B cell (primary cell): Measurements from ENCODE around the gene KRTAP10-12. TPM values are rescaled to one million over a fixed set of nuclear protein-coding genes. Genes with fewer than 3 reads are reported as not detected.

Experiments used
- ATAC-seq: fragments of 200-7000 bp; cut with Tn5 transposase; one replicate; pipeline ENCODE4 v1.10.0; 2021; ENCODE audit warnings: low read depth, mild to moderate bottlenecking, moderate number of reproducible peaks, moderate library complexity
- CTCF ChIA-PET: fragments of 350-600 bp; sonication (Branson Sonifier 250); formaldehyde crosslinking; loops from one replicate; lab custom pipeline; 2021; ENCODE audit warnings: antibody characterized with exemption, inconsistent platforms; lab: Charles Lee
- POLR2A ChIA-PET: fragments of 350-600 bp; sonication (Branson Sonifier 250); formaldehyde crosslinking; loops from one replicate; lab custom pipeline; 2021; ENCODE audit warnings: antibody characterized with exemption; lab: Charles Lee
- DNase-seq: peaks from one replicate; pipeline ENCODE4 v3.0.0; 2013
- H2AFZ ChIP-seq: 2 replicates; pipeline ENCODE4 v1.6.1; 2012; ENCODE audit warnings: mild to moderate bottlenecking, low read depth, low read length; ENCODE audit not compliant: insufficient read depth, poor library complexity, severe bottlenecking
- H3K27ac ChIP-seq, 2 donors: 1 replicate in 1 of 2; 2 replicates in 1 of 2; pipeline ENCODE4 v1.5.1; 2012 to 2013; ENCODE audit warnings: low read length in 2 of 2, mild to moderate bottlenecking in 2 of 2, moderate library complexity in 1 of 2
- H3K27me3 ChIP-seq, 4 experiments: fragments of 200-600 bp in 1 of 4; sonication (generic) in 1 of 4; replicated peaks in 1 of 4; 1 replicate in 2 of 4; 2 replicates in 2 of 4; pipeline versions ENCODE4 v1.6.1 to v1.7.0; 2013 to 2016; ENCODE audit warnings: low read length in 3 of 4, mild to moderate bottlenecking in 2 of 4, mixed read lengths in 1 of 4, moderate library complexity in 1 of 4; ENCODE audit not compliant: insufficient read depth in 4 of 4, control insufficient read depth in 3 of 4; ENCODE audit errors: control extremely low read depth in 1 of 4
- H3K36me3 ChIP-seq, 2 experiments: replicated peaks in 1 of 2; 1 replicate in 1 of 2; 2 replicates in 1 of 2; pipeline versions ENCODE4 v1.6.1 to v1.7.1; 2013; ENCODE audit warnings: low read length in 1 of 2; ENCODE audit not compliant: insufficient read depth in 2 of 2, control insufficient read depth in 1 of 2; ENCODE audit errors: control extremely low read depth in 1 of 2, extremely low read depth in 1 of 2
- H3K4me1 ChIP-seq, 2 donors: fragments of 200-600 bp in 1 of 2; sonication (generic) in 1 of 2; 1 replicate in 1 of 2; 2 replicates in 1 of 2; pipeline versions ENCODE4 v1.5.1 to v1.6.1; 2013 to 2017; ENCODE audit warnings: low read length in 2 of 2; ENCODE audit not compliant: control insufficient read depth in 2 of 2, insufficient read depth in 2 of 2
- H3K4me2 ChIP-seq: replicated peaks from 2 replicates; pipeline ENCODE3; 2012; ENCODE audit warnings: mild to moderate bottlenecking, low read depth, low read length; ENCODE audit not compliant: poor library complexity, severe bottlenecking
- H3K4me3 ChIP-seq, 5 experiments: fragments of 200-600 bp in 1 of 5; sonication (generic) in 1 of 5; 1 replicate in 3 of 5; 2 replicates in 2 of 5; pipeline versions ENCODE4 v1.5.1 to v1.7.0; 2011 to 2016; ENCODE audit warnings: low read length in 4 of 5, mild to moderate bottlenecking in 4 of 5, low read depth in 2 of 5, control low read depth in 1 of 5, moderate library complexity in 1 of 5; ENCODE audit not compliant: insufficient read depth in 1 of 5; ENCODE audit errors: control extremely low read depth in 1 of 5, extremely low read depth in 1 of 5
- H3K79me2 ChIP-seq: fragments of 200-600 bp; sonication (generic); one replicate; pipeline ENCODE4 v1.6.0; 2016; ENCODE audit warnings: low read length; ENCODE audit not compliant: control insufficient read depth, insufficient read depth
- H3K9ac ChIP-seq: fragments of 200-600 bp; sonication (generic); 2 replicates; pipeline ENCODE4 v1.6.1; 2017; ENCODE audit warnings: mild to moderate bottlenecking, low read length, moderate library complexity
- H3K9me3 ChIP-seq, 3 donors: one replicate each; pipeline versions ENCODE4 v1.6.1 to v1.7.1; 2013; ENCODE audit warnings: low read length in 2 of 3; ENCODE audit not compliant: control insufficient read depth in 2 of 3, insufficient read depth in 1 of 3; ENCODE audit errors: control extremely low read depth in 1 of 3
- H4K20me1 ChIP-seq: 2 replicates; pipeline ENCODE4 v1.6.0; 2012; ENCODE audit warnings: mild to moderate bottlenecking, low read length; ENCODE audit not compliant: insufficient read depth, control insufficient read depth, poor library complexity, severe bottlenecking
- H3K27ac Mint-ChIP-seq: one replicate; pipeline ENCODE4 v1.8.0; 2021; ENCODE audit warnings: mixed read lengths
- H3K27me3 Mint-ChIP-seq: one replicate; pipeline ENCODE4 v1.8.0; 2021; ENCODE audit warnings: mixed read lengths
- H3K4me1 Mint-ChIP-seq: one replicate; pipeline ENCODE4 v1.8.0; 2021; ENCODE audit warnings: mixed read lengths
- H3K4me3 Mint-ChIP-seq: one replicate; pipeline ENCODE4 v1.8.0; 2021; ENCODE audit warnings: mixed read lengths
- H3K9me3 Mint-ChIP-seq: one replicate; pipeline ENCODE4 v1.8.0; 2022; ENCODE audit warnings: mixed read lengths; ENCODE audit not compliant: insufficient read depth
- EZH2 ChIP-seq: IDR thresholded peaks from 2 replicates; pipeline ENCODE4 v1.6.1; 2012; ENCODE audit warnings: borderline replicate concordance, low read depth, mild to moderate bottlenecking, moderate library complexity, low read length; ENCODE audit not compliant: insufficient read depth, poor library complexity, severe bottlenecking
- WGBS: methylation state at CpG from one replicate; pipeline ENCODE4 v1.1.5; 2013; ENCODE audit warnings: missing lambda C conversion rate; ENCODE audit not compliant: insufficient coverage; 5-methylcytosine and 5-hydroxymethylcytosine counted together
- intact Hi-C: fragments of 100-400 bp; cut with micrococcal nuclease; formaldehyde crosslinking; loops from one replicate; pipeline ENCODE4 v1.10.0; 2022
- polyA plus RNA-seq: library from polyadenylated mRNA; depleted of rRNA; stranded (reverse); fragments of >200 nt; gene quantifications from 2 replicates; pipeline ENCODE4 v1.2.3, GENCODE V29; 2012
- total RNA-seq, 2 donors: library from RNA; stranded (reverse); fragments of 120-200 nt in 1 of 2; gene quantifications; 1 replicate in 1 of 2; 2 replicates in 1 of 2; pipeline versions ENCODE4 v1.2.3 to v1.2.4, GENCODE V29; 2013 to 2022
- TF ChIP-seq, protein P1 (sequence below): fragments of 200-600 bp; IDR thresholded peaks from one replicate; pipeline ENCODE4 v1.8.0; 2022; ENCODE audit warnings: antibody characterized with exemption, mild to moderate bottlenecking

KRTAP10-12 gene
- total and polyA plus RNA-seq, 2 donors (not counting 1 experiment from before 2014, with no cell fraction given), result not detected

DNA sequence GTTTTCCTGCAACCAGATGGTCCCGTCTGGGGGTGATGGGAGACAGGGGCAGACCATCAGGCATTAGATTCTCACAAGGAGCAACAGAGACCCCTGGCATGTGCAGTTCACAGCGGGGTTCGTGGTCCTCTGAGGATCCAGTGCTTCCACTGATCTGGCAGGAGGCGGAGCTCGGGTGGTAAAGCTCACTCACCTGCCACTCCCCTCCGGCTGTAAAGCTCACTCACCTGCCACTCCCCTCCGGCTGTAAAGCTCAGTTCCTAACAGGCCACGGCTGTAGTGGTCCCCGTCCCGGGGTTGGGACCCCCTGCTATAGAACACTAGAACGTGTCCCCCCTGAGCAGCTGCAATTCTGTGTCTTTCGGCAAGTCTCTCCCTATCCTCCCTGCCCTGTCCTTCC lies 4.6 kb downstream of the KRTAP10-12 start:
- no peak overlapping the region for H3K4me3 Mint-ChIP-seq
- DNase-seq (no peak), ATAC-seq (no peak)
- no peak for TF ChIP-seq EZH2
- TF ChIP-seq, protein P1, sequence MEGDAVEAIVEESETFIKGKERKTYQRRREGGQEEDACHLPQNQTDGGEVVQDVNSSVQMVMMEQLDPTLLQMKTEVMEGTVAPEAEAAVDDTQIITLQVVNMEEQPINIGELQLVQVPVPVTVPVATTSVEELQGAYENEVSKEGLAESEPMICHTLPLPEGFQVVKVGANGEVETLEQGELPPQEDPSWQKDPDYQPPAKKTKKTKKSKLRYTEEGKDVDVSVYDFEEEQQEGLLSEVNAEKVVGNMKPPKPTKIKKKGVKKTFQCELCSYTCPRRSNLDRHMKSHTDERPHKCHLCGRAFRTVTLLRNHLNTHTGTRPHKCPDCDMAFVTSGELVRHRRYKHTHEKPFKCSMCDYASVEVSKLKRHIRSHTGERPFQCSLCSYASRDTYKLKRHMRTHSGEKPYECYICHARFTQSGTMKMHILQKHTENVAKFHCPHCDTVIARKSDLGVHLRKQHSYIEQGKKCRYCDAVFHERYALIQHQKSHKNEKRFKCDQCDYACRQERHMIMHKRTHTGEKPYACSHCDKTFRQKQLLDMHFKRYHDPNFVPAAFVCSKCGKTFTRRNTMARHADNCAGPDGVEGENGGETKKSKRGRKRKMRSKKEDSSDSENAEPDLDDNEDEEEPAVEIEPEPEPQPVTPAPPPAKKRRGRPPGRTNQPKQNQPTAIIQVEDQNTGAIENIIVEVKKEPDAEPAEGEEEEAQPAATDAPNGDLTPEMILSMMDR, result no peak
- peaks cover 4% of the 10 kb centered on the region for H3K9me3 Mint-ChIP-seq
- no peak overlapping the region for H3K4me3 ChIP-seq
- H3K9ac ChIP-seq, result no peak overlapping the region
- ChIA-PET CTCF (no interaction called here), POLR2A (no interaction called here)
- intact Hi-C loops, result no loop called here
- no peak overlapping the region for H3K4me2 ChIP-seq
- no peaks in the 10 kb centered on the region for H3K36me3 ChIP-seq
- peaks cover 0 to 66% (median 23%) of the 10 kb centered on the region in 4 experiments for H3K27me3 ChIP-seq
- peaks cover 0 to 29% (median 7%) of the 10 kb centered on the region in 3 donors for H3K9me3 ChIP-seq
- no peaks in the 10 kb centered on the region for H3K4me1 ChIP-seq
- H3K4me1 Mint-ChIP-seq, result no peaks in the 10 kb centered on the region
- H2AFZ ChIP-seq, result no peak overlapping the region
- no peaks in the 10 kb centered on the region for H4K20me1 ChIP-seq
- WGBS, result 52% methylated on average over 12 of the region's 12 CpGs
- no peak overlapping the region for H3K27ac ChIP-seq
- H3K79me2 ChIP-seq, result no peaks in the 10 kb centered on the region
- H3K27ac Mint-ChIP-seq, result no peak overlapping the region
- H3K27me3 Mint-ChIP-seq, result peaks cover 66% of the 10 kb centered on the region

DNA sequence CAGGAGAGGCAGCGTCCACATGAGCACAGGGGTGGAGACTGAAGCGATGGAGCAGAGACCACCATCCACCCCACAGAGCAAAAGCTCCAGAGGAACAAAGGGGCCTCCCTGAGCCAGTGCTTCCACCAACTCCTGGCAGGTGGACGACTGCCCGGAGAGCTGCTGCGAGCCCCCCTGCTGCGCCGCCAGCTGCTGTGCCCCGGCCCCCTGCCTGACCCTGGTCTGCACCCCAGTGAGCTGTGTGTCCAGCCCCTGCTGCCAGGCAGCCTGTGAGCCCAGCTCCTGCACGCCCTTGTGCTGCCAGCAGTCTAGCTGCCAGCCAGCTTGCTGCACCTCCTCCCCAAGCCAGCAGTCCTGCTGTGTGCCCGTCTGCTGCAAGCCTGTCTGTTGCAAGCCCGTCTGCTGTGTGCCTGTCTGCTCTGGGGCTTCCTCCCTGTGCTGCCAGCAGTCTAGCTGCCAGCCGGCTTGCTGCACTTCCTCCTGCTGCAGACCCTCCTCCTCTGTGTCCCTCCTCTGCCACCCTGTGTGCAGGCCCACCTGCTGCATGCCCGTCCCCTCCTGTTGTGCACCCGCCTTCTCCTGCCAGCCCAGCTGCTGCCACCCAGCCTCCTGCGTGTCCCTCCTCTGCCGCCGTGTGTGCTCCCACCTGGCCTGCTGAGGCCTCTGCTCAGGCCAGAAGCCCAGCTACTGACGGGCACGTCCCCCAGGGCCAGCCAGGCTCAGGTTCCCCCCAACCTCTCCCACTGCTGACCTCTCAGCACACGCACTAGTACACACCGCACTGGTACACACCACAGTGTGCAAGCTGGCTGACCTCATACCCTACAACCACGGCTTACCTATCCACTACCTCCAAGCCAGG lies 5.4 kb downstream of the KRTAP10-12 start:
- H3K27me3 Mint-ChIP-seq, result peaks cover 62% of the 10 kb centered on the region

More for the DNA sequence above, 5.4 kb downstream of the KRTAP10-12 start:
- Histone ChIP-seq H3K4me2 (no peak overlapping the region), H3K9ac (no peak overlapping the region), H3K27me3 (peaks cover 0 to 74% (median 26%) of the 10 kb centered on the region in 4 experiments), H2AFZ (no peak overlapping the region), H3K4me1 (no peaks in the 10 kb centered on the region), H3K27ac (no peak overlapping the region), H3K4me3 (no peak overlapping the region), H4K20me1 (no peaks in the 10 kb centered on the region), H3K9me3 (peaks cover 0 to 34% (median 7%) of the 10 kb centered on the region in 3 donors), H3K79me2 (no peaks in the 10 kb centered on the region), H3K36me3 (no peaks in the 10 kb centered on the region)
- Mint-ChIP-seq H3K9me3 (peaks cover 4% of the 10 kb centered on the region), H3K4me1 (no peaks in the 10 kb centered on the region), H3K4me3 (no peak overlapping the region), H3K27ac (no peak overlapping the region)
- DNase-seq (no peak), ATAC-seq (no peak)
- WGBS, result 76% methylated on average over 20 of the region's 22 CpGs
- no peak for TF ChIP-seq EZH2
- TF ChIP-seq, protein P1, result no peak
- intact Hi-C loops, result no loop called here
- ChIA-PET CTCF (no interaction called here), POLR2A (no interaction called here)
